ENCODE data around the gene RALGDS. TPM values are rescaled to one million over a fixed set of nuclear protein-coding genes. Genes with fewer than 3 reads are reported as not detected.

RALGDS gene
- total RNA-seq, 1 experiment from 2014 or later = 22.4 TPM

DNA sequence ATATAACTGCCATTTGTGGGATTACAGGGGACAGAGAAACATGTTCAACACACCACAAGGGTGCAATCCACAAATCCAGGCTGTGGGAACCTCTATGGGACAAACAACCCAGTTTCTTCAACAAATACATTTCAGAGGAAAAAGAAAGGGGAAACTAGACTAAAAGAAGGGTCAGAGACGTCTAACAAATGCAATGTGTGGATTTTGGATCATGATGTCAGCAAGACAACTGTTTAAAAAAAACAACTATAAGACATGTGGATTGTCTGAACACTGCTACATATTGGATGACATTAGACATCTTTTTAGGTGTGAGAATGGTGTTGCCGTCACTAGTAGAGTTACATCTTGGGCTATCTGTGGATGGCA lies 3.9 kb upstream of the RALGDS start:
- in situ Hi-C loops (cut with HindIII; ENCODE audit: low pct_unique_long_range_greater_than_20kb, low sequenced_read_pairs) = no loop called here

DNA sequence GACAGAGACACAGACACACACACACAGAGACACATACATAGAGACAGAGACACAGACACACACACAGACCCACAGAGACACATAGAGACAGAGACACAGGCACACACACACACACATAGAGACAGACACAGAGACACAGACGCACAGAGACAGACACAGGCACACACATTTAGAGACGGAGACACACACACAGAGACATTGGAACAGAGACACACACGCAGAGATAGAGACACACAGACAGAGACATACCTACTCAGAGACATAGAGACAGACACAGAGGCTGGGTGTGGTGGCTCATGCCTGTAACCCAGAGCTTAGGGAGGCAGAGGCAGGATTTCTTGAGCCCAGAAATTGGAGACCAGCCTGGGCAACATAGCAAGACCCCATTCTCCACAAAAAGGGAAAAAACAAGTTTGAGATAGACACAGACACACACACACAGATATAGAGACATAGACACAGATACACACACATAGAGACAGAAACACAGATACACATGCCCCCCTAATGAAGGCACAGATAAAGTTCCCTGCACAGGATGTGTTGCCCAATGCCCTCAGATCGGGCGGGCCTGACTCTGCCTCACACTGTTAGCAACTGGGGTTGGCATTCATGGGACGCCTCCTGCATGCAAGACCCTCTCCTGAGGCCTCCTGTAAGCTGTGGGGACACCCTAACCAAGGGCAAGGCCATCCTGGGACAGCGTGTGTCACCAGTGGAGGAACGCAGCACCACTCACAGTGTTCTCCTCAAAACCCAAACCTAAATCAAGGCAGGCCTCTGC lies 3.3 kb upstream of the RALGDS start:
- in situ Hi-C loops (cut with HindIII; ENCODE audit: low pct_unique_long_range_greater_than_20kb, low sequenced_read_pairs) = no loop called here
- no peak for DNase-seq (ENCODE audit: low read depth, low spot score)

More for the DNA sequence above, 3.9 kb upstream of the RALGDS start:
- DNase-seq (ENCODE audit: low read depth, low spot score) = no peak

DNA sequence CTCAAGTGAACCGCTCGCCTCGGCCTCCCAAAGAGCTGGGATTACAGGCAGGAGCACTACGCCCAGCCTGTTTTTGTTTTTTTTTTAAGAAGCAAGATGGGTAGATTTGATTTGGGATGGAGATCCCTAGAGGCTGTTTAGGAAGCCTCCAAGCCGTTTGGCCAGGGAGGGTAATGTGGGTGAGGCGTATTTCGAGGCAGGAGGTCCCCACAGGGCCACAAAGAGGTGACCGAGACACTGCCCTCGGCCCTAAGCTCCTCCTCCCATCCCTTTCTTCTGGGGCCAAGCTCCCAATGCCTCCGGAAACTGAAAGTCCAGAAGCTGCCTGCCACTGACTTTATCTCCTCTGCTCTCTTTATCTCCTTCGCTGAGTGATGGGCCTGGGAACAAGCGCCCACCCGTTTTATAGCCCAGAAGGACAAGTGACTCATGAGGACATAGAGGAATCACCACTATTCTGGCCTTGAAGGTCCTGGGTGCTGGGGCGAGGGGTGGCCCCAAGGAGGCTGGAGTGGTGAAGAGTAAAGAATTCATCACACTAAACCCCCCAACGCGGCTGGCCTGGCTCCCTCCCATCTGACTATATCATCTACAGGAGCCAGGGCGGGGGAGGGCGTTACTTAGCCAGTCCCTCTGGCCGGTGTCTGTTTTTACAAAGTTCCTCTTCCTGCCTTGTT lies 2.0 kb upstream of the RALGDS start:
- no peak for DNase-seq (ENCODE audit: low read depth, low spot score)
- in situ Hi-C loops (cut with HindIII; ENCODE audit: low pct_unique_long_range_greater_than_20kb, low sequenced_read_pairs) = no loop called here

DNA sequence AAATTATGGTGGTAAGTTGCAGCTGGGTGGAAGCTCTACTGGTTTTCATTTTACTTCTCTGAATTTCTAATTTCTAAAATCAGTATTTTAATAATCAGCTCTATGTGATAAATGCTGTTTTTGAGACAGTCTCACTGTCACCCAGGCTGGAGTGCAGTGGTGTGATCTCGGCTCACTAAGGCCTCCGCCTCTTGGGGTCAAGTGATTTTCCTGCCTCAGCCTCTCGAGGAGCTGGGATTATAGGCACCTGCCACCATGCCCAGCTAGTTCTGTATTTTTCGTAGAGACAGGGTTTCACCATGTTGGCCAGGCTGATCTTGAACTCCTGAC lies 1.5 kb upstream of the RALGDS start:
- DNase-seq (ENCODE audit: low read depth, low spot score) = no peak
- in situ Hi-C loops (cut with HindIII; ENCODE audit: low pct_unique_long_range_greater_than_20kb, low sequenced_read_pairs) = no loop called here

DNA sequence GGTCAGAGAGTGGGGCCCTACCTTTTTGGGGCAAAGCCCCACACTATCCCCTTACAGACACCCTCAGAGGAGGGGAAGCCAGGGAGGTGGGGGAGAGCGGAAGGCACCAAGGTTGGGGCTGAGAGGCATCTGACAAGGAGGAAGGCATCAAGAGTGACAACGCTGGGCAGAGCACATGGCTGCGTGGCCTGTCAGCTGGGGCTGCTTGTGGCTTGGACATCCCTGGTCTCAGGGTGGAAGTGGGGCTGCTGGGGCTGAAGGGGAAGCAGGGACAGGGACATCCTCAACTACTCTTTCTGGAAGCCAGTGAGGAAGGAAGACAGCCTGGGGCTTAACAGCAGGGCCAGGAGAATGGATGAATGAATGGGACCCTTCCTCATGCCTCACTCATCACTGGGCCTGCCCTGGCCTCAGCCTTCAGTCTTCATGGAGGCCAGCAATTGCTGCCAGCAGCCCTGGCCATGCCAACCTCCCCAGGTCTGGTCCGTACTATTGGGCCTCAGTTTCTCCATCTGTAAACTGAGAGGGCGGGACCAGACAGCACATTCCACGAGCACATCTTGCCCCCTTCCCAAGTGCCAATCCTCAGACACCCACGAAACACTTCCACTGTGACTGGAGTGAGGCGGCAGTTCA lies 993 bp upstream of the RALGDS start:
- in situ Hi-C loops (cut with HindIII; ENCODE audit: low pct_unique_long_range_greater_than_20kb, low sequenced_read_pairs) = no loop called here
- no peak for DNase-seq (ENCODE audit: low read depth, low spot score)

DNA sequence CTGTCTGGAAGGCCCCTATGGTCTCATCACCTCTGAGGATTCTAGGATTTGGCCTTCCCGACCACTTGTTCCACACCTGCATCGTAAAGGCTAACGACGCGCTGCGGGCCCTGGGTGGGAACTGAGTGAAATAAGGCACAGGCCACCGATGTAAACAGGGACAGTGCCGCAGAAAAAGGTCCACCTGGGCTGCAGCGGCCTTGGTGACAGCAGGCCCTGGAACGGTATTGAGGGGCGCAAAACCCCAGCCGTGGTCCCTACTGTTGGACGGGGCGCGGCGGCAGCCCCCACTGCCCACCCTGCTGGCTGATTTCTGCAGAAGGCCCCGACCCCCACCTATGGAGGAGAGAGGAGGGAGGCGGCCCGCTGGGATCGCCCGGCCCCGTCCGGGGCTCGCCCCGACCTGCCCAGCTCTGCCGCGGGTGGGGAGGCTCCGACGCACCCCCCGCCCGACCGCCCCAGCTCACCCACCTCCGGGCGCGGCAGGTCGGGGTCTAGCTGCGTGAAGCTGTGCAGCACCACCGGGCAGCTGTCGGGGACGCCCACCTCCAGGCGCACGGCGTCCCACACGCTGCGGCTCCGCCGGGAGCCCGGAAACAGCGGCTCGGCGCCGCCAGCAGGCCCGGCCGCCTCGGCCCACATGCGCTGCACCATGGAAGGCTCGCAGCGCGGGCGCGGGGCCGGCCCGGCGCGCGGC lies 391 bp downstream of the RALGDS start:
- DNase-seq (ENCODE audit: low read depth, low spot score) = no peak
- in situ Hi-C loops (cut with HindIII; ENCODE audit: low pct_unique_long_range_greater_than_20kb, low sequenced_read_pairs) = no loop called here

DNA sequence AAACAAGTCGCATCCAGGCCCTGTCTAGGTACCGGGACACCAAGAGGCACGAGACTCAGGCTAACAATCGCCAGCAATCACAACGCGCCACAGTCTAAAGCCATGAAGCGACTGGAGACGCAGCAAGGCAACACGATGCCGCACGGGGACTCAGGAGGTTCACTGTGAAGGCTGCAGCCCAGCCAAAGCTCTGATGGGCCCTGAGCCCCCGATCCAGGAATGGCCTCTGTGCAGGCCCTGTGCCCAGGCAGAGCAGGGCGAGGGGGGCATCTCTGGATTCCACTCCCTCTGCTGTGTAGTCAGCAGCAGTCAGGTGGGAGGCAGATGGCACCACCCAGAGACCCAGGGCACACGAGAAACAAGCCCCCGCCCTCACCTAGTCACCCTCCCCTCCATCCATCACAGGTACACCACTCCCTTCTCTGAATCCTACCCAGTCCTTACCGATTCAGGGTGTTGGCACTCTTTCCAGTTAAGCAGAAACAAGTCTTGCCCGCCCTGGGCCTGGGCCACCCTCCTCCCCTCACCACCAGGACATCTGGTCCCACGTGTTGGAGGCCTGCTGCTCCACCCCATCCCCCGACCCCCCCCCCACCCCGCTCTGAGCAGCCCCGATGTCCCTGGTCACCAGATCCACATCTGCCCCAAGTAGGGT lies 1.1 kb downstream of the RALGDS start:
- no peak for DNase-seq (ENCODE audit: low read depth, low spot score)
- in situ Hi-C loops (cut with HindIII; ENCODE audit: low pct_unique_long_range_greater_than_20kb, low sequenced_read_pairs) = no loop called here

DNA sequence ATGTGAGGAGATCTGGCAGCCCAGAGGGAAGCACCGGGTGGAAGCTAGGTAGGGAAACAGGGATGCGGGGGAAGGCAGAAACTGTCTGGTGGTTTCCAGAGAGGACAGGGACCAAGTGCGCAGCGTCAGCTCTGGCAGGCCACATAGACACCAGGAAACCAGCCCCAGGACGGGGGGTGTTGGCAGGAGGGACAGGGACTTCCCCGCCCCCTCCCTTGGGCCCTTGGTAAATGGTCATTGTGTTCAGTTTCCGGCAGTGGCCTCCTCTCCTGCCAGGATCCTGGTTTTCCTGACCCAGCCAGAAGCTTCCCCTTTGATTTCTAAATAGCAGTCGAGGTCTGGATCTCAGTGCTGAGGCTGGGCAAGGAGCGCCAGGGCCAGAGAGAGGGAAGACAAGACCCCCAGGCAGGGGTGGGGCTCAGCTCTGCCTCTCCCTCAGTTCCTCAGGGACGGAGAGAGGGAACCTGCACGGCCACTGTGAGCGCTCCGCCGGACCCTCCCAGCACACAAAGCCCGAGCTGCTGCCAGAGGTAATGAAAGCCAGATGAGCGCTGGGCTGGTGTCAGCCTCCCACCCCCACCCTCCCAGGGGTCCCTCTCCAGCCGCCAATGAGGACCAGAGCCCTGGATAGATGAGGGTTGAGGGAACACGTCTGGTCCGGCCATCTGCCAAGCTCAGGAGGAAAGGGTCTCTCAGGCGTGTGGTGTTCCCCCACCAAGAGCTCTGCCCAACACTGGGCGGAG lies 1.8 kb downstream of the RALGDS start:
- in situ Hi-C loops (cut with HindIII; ENCODE audit: low pct_unique_long_range_greater_than_20kb, low sequenced_read_pairs) = no loop called here
- DNase-seq (ENCODE audit: low read depth, low spot score) = no peak

DNA sequence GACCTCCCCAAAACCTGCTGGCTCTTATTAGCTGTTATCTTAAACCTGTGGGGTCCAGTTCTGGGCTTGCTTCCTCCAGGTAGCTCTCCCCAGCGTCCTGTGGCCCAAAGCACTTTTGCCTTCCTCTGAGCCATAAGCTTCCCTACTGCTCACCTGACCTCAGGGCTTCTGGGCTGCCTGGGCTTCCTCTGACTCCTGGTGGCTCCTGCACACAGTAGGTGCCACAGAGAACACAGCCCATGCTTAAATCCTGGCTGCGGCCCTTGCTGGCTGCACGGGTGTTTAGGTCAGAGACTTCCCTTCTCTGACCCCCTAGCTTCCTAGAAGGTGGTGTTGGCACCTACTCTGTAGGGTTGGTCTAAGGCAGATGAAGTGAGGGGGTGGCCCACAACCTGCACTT lies 2.5 kb downstream of the RALGDS start:
- in situ Hi-C loops (cut with HindIII; ENCODE audit: low pct_unique_long_range_greater_than_20kb, low sequenced_read_pairs) = no loop called here

DNA sequence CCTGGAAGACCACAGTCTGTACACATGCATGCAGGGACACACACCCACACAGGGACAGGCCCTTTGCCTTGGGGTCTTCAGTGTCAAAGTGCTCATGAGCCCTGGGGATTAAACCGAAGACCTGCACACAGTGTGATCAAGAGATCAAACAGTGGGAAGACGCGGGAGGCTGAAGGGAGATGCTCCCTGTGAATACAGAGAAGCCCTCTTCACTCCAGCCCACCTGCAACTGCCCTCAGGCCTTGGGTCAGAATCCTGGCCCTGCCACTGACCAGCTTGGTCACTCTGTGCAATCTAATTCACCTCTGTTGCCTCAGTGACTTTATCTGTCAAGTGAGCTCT lies 2.9 kb downstream of the RALGDS start:
- in situ Hi-C loops (cut with HindIII; ENCODE audit: low pct_unique_long_range_greater_than_20kb, low sequenced_read_pairs) = no loop called here
- no peak for DNase-seq (ENCODE audit: low read depth, low spot score)

More for the DNA sequence above, 2.5 kb downstream of the RALGDS start:
- no peak for DNase-seq (ENCODE audit: low read depth, low spot score)

DNA sequence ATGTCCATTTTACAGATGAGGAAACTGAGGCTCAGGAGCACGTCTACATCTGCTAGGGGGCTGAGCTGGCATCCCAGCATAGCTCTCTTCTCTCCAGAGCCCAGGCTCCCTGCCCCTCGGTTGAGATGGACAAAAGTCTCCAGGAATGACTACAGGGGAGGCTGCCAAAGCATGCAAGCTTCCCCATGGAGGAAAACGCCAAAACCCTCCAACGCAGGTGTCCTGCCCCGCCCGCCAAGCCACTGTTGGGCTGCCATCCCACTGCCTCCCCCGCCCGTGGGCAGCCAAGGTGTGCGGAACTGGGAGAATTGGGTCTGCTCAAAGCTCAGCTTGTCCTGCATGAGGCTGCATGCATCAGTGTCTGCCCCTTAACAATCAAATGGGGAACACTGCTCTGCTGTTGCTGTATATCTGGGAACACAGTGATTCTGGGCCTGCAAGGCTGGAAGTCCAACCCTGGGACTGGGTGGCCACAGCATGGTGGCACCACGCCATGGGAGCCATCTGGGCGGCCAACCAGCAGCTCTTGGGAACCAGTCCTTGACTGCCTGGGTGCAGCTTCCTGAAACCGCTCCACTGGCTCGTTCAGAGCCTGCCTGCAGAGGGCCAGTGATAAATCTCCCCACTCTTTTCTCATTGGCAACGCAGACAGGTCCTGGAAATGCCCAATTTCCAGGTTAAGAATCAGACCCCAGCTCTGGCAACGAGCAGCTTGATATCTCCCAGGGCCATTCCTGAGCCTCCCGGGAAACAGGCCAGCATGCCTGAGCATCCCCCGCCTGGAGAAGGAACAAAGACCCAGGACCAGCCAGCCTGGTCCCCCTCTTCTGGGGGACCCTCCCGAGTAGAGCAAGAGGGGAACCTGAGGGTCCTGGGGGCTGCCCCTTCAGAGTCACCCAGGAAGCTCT lies 3.5 kb downstream of the RALGDS start:
- in situ Hi-C loops (cut with HindIII; ENCODE audit: low pct_unique_long_range_greater_than_20kb, low sequenced_read_pairs) = no loop called here
- no peak for DNase-seq (ENCODE audit: low read depth, low spot score)

DNA sequence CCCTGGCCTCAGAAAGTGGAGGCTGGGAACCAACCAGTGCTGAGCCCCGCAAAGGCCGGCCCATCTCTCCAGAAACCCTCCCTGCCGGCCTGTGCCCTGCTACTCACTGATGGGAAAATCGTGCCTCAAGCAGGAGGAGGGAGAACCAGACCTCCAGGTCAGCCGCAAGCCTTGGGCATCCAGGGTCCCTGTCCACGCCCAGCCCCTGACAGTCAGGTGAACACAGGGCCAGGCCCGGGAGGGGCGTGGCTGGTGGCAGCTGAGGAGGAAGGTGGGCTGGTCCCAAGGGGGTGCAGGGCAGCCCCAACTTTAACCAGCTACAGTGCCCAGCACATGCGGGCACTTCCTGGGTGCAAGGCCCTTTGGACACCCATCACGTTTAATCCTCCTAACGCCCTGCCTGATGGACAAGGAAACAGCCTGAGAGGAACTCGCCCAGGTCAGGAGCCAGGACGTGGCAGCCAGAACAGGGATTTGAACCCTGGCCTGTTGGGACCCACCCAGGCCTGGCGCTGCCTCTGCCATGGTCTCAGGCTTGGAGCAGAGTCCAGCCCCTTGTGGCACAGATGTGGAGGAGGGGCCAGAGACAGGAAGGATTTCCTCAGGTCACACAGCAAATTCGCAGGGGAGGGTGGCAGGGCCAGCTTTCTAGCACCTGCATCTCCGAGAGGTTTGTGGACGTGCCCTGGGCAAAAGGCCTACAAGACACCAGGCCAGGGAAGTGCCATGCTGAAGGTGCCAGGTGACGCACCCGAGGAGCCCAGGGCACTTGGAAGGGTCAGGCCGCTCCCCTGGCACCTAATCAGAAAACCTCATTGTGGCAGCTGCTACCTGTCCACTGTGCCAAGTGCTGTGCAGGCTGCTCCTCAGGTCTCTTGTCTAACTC lies 4.5 kb downstream of the RALGDS start:
- in situ Hi-C loops (cut with HindIII; ENCODE audit: low pct_unique_long_range_greater_than_20kb, low sequenced_read_pairs) = no loop called here
- no peak for DNase-seq (ENCODE audit: low read depth, low spot score)

DNA sequence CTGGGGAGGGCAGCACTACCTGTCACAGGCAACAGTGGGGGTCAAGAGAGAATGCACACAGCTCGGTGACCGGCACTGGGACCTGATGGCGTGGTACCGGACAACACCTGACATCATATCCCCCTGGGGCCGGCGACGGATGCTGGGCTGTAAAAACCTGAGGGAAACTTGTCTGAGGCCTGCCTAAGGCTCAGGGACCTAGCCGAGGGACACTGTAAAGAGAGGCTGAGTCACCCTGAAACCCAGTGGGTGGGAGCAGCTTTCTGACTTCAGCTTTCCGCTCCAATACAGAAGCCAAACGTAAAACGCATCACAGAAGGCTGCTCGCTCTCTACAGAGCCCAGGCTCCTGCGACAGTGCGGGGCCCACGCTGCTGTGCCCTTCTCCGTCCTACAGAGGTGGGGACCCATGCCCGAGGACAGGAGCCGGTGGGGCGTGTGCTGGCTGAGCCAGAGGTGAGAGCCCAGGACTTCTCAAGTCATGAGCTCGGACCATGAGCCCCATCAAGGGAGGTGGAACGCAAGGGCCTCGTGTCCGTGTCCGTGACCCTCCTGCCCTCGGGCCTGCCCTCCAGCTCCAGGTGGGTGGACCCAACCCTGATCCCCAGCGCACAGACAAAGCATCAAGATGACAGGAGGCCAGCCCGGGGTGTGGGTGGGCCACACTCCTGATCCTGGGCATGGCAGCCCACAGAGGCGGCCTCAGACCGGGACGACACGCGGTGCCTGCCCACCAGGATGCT lies 5.3 kb downstream of the RALGDS start:
- in situ Hi-C loops (cut with HindIII; ENCODE audit: low pct_unique_long_range_greater_than_20kb, low sequenced_read_pairs) = no loop called here
- no peak for DNase-seq (ENCODE audit: low read depth, low spot score)

DNA sequence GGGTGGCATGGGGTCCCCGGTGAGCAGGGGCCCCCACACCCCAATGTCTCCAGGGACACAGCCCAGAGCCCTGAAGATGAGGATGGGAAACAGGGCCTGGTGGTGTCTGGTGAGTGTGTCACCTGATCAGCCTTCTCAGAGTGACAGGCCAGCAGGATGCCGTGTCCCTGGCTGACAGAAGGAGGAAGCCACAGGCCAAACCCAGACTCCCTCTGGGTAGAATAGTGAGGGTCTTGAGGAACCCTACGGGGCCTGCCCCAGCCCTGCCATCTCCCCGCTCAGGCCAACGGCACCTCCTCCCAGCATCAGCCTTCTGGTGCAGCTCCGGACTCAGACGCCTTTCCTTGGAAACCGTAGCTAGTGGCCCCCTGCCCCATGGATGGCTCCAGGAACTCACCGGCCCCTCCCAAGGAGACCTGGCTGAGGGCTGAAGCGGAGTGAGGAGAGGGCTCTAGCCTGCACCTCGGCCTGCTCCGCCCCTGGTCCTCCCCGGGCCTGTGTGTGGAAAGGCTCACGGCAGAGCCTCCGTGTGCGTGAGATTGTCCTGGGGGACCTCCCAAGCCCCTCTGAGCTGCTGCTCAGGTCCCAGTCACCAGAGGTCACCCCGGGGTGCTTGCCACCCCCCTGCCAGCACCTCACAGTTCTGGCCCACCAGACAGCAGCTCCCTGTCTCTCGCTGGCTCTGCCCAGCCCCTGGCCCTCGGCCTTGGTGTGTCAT lies 6.0 kb downstream of the RALGDS start:
- DNase-seq (ENCODE audit: low read depth, low spot score) = no peak
- in situ Hi-C loops (cut with HindIII; ENCODE audit: low pct_unique_long_range_greater_than_20kb, low sequenced_read_pairs) = no loop called here

Data from SK-MEL-5 (cell line).